ENCODE data around the gene LMOD3.

- TF ChIP-seq CREB1 (IDR thresholded peaks at IDR 0.05) (no peak), CHD2 (IDR thresholded peaks at IDR 0.05; ENCODE audit: low read length) (no peak), JUN (IDR thresholded peaks at IDR 0.05; ENCODE audit: low read depth, low read length) (no peak), CTCF (IDR thresholded peaks at IDR 0.05; ENCODE audit: control extremely low read depth in 1 of 3, insufficient read depth in 1 of 3, low read depth in 1 of 3, low read length in 3 of 3) (no peak), POLR2A (IDR thresholded peaks at IDR 0.05; ENCODE audit: control extremely low read depth in 1 of 2, low read depth in 2 of 2, low read length in 2 of 2) (no peak), EP300 (IDR thresholded peaks at IDR 0.05; ENCODE audit: borderline replicate concordance in 1 of 2, low read depth in 2 of 2, low read length in 2 of 2) (no peak), MAFK (IDR thresholded peaks at IDR 0.05; ENCODE audit: low read depth, low read length) (no peak), CHD1 (IDR thresholded peaks at IDR 0.05; ENCODE audit: low read depth, low read length) (no peak), RAD21 (IDR thresholded peaks at IDR 0.05 in 1 of 2, conservative IDR thresholded peaks at IDR 0.05 in 1 of 2; ENCODE audit: low read depth in 2 of 2, low read length in 2 of 2) (no peak), KDM5A (IDR thresholded peaks at IDR 0.05; ENCODE audit: low read length) (no peak), ATF2 (IDR thresholded peaks at IDR 0.05; ENCODE audit: low read length) (no peak), TCF12 (IDR thresholded peaks at IDR 0.05; ENCODE audit: low read depth, low read length) (no peak)
These were observed 20.0 kb downstream of the LMOD3 start for GRCh38 chr3:69102384-69102783.

All from H1 (cell line).